Measurements from ENCODE around the gene RBBP8.
"Not testable (repeated sequence)": the region's sequence is repeated elsewhere in the genome, so short reads cannot be mapped to it uniquely, and the experiment has no call there.

The RBBP8 gene

GRCh38 chr18:22939649-22940048 lies 6.5 kb downstream of the RBBP8 start:
- no peak for DNase-seq (ENCODE audit: extremely low read depth in 1 of 2, low read depth in 1 of 2)

GRCh38 chr18:22943847-22944246 lies 10.7 kb downstream of the RBBP8 start:
- DNase-seq (ENCODE audit: extremely low read depth in 1 of 2, low read depth in 1 of 2) = no peak

GRCh38 chr18:22946217-22946616 lies 13.1 kb downstream of the RBBP8 start:
- no peak for DNase-seq (ENCODE audit: extremely low read depth in 1 of 2, low read depth in 1 of 2)

- no peak for DNase-seq (ENCODE audit: extremely low read depth in 1 of 2, low read depth in 1 of 2)
Observed at GRCh38 chr18:22946846-22947245, 13.7 kb downstream of the RBBP8 start.

GRCh38 chr18:22951823-22952222 lies 18.7 kb downstream of the RBBP8 start:
- no peak for DNase-seq (ENCODE audit: extremely low read depth in 1 of 2, low read depth in 1 of 2)

DNA sequence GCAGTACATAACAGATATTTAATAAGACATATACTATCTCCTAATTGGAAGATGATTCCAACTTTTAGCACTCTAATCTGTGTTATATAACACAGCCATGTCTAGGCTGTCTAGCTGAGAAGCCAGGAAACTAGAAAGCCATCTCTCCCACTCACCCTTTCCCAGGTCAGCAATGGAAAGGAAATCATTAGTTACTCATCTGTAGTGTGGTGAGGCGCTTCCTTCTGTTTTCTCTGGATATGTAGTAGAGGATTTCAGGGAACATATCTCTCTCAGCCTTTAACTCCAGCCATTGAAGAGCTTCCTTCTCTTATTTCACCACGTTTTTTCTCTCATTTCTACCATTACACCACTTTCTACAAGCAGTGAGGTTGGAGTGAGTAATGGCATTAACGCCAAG lies 19.4 kb downstream of the RBBP8 start:
- DNase-seq (ENCODE audit: extremely low read depth in 1 of 2, low read depth in 1 of 2) = no peak

- DNase-seq (ENCODE audit: extremely low read depth in 1 of 2, low read depth in 1 of 2) = not testable (repeated sequence)
Observed at GRCh38 chr18:22953982-22954381, 20.9 kb downstream of the RBBP8 start.

DNA sequence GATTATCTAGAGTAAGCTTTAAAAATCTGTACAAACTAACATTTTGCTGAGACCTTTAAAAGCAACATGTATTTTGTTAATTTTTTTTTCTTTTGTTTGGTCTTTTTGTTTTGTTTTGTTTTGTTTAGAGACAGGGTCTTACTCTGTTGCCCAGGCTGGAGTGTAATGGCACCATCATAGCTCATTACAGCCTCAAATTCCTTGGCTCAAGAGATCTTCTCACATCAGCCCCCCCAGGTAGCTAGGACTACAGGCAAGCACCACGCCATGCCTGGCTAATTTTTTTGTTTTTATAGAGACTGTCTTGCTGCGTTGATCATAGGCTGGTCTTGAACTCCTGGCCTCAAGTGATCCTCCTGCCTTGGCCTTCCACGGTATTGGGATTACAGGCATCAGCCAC lies 23.1 kb downstream of the RBBP8 start:
- DNase-seq (ENCODE audit: extremely low read depth in 1 of 2, low read depth in 1 of 2) = no peak

GRCh38 chr18:22961156-22961555 lies 28.0 kb downstream of the RBBP8 start:
- no peak for DNase-seq (ENCODE audit: extremely low read depth in 1 of 2, low read depth in 1 of 2)

- no peak for DNase-seq (ENCODE audit: extremely low read depth in 1 of 2, low read depth in 1 of 2)
Observed at GRCh38 chr18:22962004-22962403, 28.9 kb downstream of the RBBP8 start.

- DNase-seq (ENCODE audit: extremely low read depth in 1 of 2, low read depth in 1 of 2) = no peak
Observed at GRCh38 chr18:22964116-22964515, 31.0 kb downstream of the RBBP8 start.

DNA sequence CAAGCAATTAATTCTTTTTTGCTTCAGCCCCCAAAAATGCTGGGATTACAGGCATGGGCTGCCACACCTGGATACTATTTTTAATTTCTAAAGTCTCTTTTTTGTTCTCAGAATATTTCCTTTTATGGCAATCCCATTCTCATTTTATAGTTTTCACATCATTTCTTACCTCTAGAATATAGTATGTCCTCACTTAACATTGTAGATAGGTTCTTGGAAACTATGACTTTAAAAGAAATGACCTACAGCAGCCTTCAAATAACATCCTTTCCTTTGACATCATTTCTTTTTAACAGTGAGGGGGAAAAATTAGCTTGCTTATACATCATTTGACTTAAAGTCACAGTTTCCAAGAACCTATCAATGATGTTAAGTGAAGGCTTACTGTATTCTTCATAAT lies 31.6 kb downstream of the RBBP8 start:
- no peak for DNase-seq (ENCODE audit: extremely low read depth in 1 of 2, low read depth in 1 of 2)

- DNase-seq (ENCODE audit: extremely low read depth in 1 of 2, low read depth in 1 of 2) = no peak
Observed at GRCh38 chr18:22971038-22971437, 37.9 kb downstream of the RBBP8 start.

DNA sequence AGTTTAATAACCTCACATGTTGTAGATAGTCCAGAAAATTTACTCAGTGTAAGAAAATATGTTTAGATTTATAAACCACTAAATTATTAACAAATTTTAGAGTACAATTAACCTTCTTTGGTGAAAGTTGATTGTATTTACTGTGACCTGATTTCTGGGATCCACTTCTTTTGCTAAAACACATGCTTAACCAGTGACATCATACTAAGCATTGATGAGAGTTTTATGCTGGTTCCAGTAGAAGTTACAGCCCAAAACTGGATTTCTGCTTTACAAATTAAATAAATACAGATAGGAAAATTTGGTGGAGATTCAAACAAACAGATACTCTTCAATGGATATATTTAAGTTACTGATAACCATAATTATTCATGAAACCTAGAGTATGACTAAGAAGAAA lies 40.9 kb downstream of the RBBP8 start:
- DNase-seq (ENCODE audit: extremely low read depth in 1 of 2, low read depth in 1 of 2) = no peak

GRCh38 chr18:22974707-22975106 lies 41.6 kb downstream of the RBBP8 start:
- DNase-seq (ENCODE audit: extremely low read depth in 1 of 2, low read depth in 1 of 2) = no peak

GRCh38 chr18:22975508-22975907 lies 42.4 kb downstream of the RBBP8 start:
- DNase-seq (ENCODE audit: extremely low read depth in 1 of 2, low read depth in 1 of 2) = no peak

DNA sequence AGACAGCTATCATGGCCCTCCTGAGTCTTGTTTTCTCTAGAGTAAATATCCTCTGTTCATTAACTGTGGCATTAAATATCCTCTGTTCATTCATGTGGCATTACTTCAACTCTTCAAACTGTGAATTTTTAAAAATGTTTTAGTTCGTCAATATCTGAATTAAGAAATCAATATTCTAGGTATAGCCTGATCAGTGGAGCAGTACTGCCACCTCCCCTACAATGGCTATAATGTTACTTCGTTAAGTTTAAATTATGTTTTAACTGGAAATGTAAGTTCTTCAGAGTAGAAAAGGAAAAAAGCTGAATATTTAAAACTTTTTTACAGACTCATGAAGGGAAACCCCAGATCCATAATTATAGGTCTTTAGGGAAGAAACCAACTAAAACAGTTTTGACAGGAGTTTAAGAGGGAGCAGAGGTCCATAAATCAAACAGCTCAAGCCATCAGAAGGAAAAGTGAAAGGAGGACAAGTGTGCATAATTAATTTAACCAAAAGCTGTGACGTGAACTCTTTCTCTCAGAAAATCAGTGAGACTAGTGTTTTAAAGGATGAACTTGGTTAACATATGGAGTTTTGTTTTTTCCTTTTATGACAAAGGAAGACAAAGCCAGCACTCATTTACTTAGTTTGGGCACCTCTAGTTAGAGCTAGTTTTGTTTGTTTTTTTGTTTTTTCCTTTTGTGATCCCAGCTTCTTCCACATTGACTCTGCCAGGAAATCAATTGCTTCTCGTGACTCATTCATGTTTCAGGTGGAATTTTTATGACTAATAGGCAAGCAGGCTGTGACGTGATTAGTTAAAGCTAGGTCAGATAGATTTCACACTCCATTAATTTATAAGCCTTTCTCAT lies 44.9 kb downstream of the RBBP8 start:
- DNase-seq (ENCODE audit: extremely low read depth in 1 of 2, low read depth in 1 of 2) = no peak

- no peak for DNase-seq (ENCODE audit: extremely low read depth in 1 of 2, low read depth in 1 of 2)
Observed at GRCh38 chr18:22980394-22980793, 47.3 kb downstream of the RBBP8 start.

GRCh38 chr18:22981274-22982133 lies 48.4 kb downstream of the RBBP8 start:
- DNase-seq (ENCODE audit: extremely low read depth in 1 of 2, low read depth in 1 of 2) = no peak

DNA sequence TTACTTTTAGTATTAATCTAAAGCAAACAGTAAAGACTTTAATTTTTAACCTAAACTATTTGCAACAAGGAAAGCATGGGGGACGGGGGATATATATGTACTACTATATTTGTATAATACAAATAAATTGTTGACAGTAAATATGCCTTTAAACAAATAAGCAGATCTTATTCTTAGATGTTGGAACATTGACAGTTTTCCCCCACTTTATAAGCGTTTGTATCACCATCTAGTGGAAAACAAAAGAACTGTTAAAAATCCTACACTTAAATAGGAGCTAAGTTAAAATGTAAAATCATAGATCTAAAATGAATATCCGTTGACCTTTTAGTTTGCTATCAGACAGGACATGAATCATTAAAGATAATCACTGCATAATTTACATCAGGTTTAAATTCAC lies 50.0 kb downstream of the RBBP8 start:
- DNase-seq (ENCODE audit: extremely low read depth in 1 of 2, low read depth in 1 of 2) = no peak

GRCh38 chr18:22985250-22985649 lies 52.1 kb downstream of the RBBP8 start:
- DNase-seq (ENCODE audit: extremely low read depth in 1 of 2, low read depth in 1 of 2) = no peak

Measured in activated CD8-positive, alpha-beta memory T cell treated with anti-CD3 and anti-CD28 coated beads for 1 hour (primary cell).